ENCODE measurements around the gene CNTNAP2. TPM values are rescaled to one million over a fixed set of nuclear protein-coding genes. Genes with fewer than 3 reads are reported as not detected.

CNTNAP2 gene
- total and polyA plus RNA-seq, 9 of the 15 experiments (the other 6 are each of a cell fraction or from before 2014, with no cell fraction given) = 0.04 to 0.62 (median 0.09) TPM; not detected in 4

DNA sequence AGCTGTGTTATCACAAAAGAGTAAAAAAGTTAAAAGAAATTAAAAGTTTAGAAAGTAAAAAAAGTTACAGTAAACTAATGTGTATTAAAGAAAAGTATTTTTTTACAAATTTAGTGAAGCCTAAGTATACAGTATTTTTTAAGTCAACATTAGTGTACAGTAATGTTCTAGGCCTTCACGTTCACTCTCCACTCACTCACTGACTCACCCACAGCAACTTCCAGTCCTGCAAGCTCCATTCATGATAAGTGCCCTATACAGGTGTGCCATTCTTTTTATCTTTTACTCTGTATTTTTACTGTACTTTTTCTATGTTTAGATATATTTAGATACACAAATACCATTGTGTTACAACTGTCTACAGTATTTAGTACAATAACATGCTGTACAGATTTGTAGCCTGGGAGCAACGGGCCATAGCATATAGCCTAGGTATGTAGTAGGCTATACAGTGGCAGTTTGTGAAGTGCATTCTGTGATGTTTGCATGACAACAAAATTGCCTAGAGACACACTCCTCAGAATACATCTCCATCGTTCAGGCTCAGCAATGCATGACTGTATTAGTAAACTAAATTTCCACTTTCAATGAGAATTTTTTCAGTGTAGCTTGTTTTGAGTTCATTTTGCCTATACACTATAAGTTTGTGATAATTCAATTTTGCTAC is 1934.0 kb downstream of the CNTNAP2 start (continued):
- TF ChIP-seq KDM4B (IDR thresholded peaks at IDR 0.05; ENCODE audit: borderline replicate concordance in 2 of 2, low read depth in 1 of 2) (no peak), EGR1 (conservative IDR thresholded peaks at IDR 0.05) (no peak), ZKSCAN8 (CRISPR knock-in tag; IDR thresholded peaks at IDR 0.05) (no peak), RUNX1 (IDR thresholded peaks at IDR 0.05; ENCODE audit: low read depth) (no peak), USF1 (CRISPR knock-in tag; IDR thresholded peaks at IDR 0.05) (no peak)
- TF ChIP-seq, protein P1, sequence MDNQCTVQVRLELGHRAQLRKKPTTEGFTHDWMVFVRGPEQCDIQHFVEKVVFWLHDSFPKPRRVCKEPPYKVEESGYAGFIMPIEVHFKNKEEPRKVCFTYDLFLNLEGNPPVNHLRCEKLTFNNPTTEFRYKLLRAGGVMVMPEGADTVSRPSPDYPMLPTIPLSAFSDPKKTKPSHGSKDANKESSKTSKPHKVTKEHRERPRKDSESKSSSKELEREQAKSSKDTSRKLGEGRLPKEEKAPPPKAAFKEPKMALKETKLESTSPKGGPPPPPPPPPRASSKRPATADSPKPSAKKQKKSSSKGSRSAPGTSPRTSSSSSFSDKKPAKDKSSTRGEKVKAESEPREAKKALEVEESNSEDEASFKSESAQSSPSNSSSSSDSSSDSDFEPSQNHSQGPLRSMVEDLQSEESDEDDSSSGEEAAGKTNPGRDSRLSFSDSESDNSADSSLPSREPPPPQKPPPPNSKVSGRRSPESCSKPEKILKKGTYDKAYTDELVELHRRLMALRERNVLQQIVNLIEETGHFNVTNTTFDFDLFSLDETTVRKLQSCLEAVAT (IDR thresholded peaks at IDR 0.05) = no peak

GRCh38 chr7:148056406-148056805 is 1939.8 kb downstream of the CNTNAP2 start:
- no peak overlapping the region for H3K4me3 ChIP-seq
- no peaks in the 10 kb centered on the region for H3K79me2 ChIP-seq (ENCODE audit: control insufficient read depth, insufficient read depth, low read length)
- ATAC-seq = no peak
- H3K27ac ChIP-seq (ENCODE audit: extremely low read depth, low read depth, low read length) = no peak overlapping the region
- no peaks in the 10 kb centered on the region for H3K9me3 ChIP-seq (replicated peaks; ENCODE audit: control insufficient read depth, insufficient read depth, low read depth, low read length)
- H2AFZ ChIP-seq (ENCODE audit: low read depth, low read length) = no peak overlapping the region
- no peak for FAIRE-seq
- WGBS (ENCODE audit: insufficient coverage, low coverage, missing lambda C conversion rate) = 0% methylated on average over 3 of the region's 3 CpGs
- CTCF ChIA-PET (ENCODE audit: low intra/inter-chr PET ratio) = no interaction called here
- no peak overlapping the region for H3K9ac ChIP-seq (ENCODE audit: insufficient read depth in 1 of 2, low read depth in 2 of 2, low read length in 2 of 2)
- DNase-seq (ENCODE audit: extremely low read depth in 1 of 4, low spot score in 3 of 4) = no peak
- in situ Hi-C loops (cut with MboI) = no loop called here
- POLR2A ChIA-PET = no interaction called here
- H3K4me1 ChIP-seq (replicated peaks in 1 of 2; ENCODE audit: control insufficient read depth in 2 of 2, insufficient read depth in 2 of 2, low read length in 2 of 2) = no peaks in the 10 kb centered on the region
- H3K27me3 ChIP-seq (ENCODE audit: control insufficient read depth in 2 of 2, insufficient read depth in 2 of 2, low read length in 2 of 2) = no peaks in the 10 kb centered on the region
- no peaks in the 10 kb centered on the region for H3K9me1 ChIP-seq (ENCODE audit: control insufficient read depth, insufficient read depth, low read length)
- H4K20me1 ChIP-seq (replicated peaks; ENCODE audit: control insufficient read depth, insufficient read depth, low read length) = no peaks in the 10 kb centered on the region
- intact Hi-C loops (cut with micrococcal nuclease) = no loop called here
- no peak overlapping the region for H3K4me2 ChIP-seq (ENCODE audit: insufficient read depth, low read length)
- no TSS peak for BruUV-seq (replicated peaks)
- no peaks in the 10 kb centered on the region for H3K36me3 ChIP-seq (ENCODE audit: control insufficient read depth, insufficient read depth, low read length)
- no peak for TF ChIP-seq MGA (IDR thresholded peaks at IDR 0.05)
